ENCODE results near the gene PHF8. TPM values are rescaled to one million over a fixed set of nuclear protein-coding genes. Genes with fewer than 3 reads are reported as not detected.
A peak's percentile ranks its signal among the peaks of the same experiment; 100 is the strongest.

Gene PHF8
- total and polyA plus RNA-seq, 9 of the 15 experiments (the other 6 are each of a cell fraction or from before 2014, with no cell fraction given) = 2.5 to 25.7 (median 12.1) TPM

DNA sequence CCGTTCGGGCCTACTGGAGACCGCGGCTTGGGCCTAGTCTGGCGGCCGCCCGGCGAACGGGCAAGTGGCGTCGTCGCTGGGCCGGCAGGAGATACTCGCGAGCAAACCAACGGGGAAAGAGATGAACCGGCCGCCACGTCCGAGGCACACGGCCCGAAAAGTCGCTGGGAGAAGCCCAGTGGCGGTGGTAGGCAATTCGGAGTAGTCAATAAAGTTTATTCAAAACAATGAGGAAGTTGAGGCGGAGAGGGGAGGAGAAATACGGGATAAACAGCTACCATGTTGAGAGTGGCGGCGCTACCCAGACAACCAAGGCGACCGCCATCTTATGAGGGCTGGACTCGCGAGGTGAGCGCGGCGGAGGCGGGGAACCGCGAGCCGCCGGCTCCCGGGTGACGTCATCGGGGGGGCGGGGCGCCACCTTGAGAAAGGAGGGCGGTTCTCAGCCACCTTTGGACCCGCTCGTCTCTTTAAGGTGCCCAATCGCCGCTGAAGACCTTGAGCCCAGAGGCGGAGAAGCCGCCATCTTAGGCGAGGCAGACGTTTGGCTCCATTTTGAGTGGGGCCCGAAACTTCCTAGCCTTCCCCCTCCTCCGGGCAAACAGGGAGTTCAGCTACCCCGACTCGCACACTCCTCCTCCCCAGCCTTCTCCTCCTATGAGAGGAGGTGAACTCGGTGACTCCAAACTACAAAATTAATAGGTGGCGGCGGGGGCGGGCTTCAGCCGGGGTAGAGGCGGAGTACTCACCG is at the start of gene PHF8 (continued):
- TF ChIP-seq TARDBP (IDR thresholded peaks at IDR 0.05) (no peak; the same call in 1 of the 2 replicates), PCBP2 (IDR thresholded peaks at IDR 0.05; ENCODE audit: low read depth, low read length, poor library complexity, severe bottlenecking) (no peak), ZEB2 (IDR thresholded peaks at IDR 0.05) (no peak), TEAD1 (CRISPR knock-in tag; IDR thresholded peaks at IDR 0.05) (peak; percentile 29 to 89; a peak in 3 of 4 replicates), FOXA3 (CRISPR knock-in tag; conservative IDR thresholded peaks at IDR 0.05 in 1 of 2, IDR thresholded peaks at IDR 0.05 in 1 of 2) (no peak), FOS (IDR thresholded peaks at IDR 0.05; ENCODE audit: extremely low read depth, insufficient read length) (no peak), TRIM28 (IDR thresholded peaks at IDR 0.05) (no peak)
- TF ChIP-seq, protein P1, sequence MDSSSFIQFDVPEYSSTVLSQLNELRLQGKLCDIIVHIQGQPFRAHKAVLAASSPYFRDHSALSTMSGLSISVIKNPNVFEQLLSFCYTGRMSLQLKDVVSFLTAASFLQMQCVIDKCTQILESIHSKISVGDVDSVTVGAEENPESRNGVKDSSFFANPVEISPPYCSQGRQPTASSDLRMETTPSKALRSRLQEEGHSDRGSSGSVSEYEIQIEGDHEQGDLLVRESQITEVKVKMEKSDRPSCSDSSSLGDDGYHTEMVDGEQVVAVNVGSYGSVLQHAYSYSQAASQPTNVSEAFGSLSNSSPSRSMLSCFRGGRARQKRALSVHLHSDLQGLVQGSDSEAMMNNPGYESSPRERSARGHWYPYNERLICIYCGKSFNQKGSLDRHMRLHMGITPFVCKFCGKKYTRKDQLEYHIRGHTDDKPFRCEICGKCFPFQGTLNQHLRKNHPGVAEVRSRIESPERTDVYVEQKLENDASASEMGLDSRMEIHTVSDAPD (CRISPR knock-in tag; IDR thresholded peaks at IDR 0.05) = no peak
- TF ChIP-seq, protein P2, sequence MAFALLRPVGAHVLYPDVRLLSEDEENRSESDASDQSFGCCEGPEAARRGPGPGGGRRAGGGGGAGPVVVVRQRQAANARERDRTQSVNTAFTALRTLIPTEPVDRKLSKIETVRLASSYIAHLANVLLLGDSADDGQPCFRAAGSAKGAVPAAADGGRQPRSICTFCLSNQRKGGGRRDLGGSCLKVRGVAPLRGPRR (CRISPR knock-in tag; IDR thresholded peaks at IDR 0.05) = no peak
- TF ChIP-seq, protein P3, sequence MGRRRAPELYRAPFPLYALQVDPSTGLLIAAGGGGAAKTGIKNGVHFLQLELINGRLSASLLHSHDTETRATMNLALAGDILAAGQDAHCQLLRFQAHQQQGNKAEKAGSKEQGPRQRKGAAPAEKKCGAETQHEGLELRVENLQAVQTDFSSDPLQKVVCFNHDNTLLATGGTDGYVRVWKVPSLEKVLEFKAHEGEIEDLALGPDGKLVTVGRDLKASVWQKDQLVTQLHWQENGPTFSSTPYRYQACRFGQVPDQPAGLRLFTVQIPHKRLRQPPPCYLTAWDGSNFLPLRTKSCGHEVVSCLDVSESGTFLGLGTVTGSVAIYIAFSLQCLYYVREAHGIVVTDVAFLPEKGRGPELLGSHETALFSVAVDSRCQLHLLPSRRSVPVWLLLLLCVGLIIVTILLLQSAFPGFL (CRISPR knock-in tag; IDR thresholded peaks at IDR 0.05) = no peak
- TF ChIP-seq, protein P4, sequence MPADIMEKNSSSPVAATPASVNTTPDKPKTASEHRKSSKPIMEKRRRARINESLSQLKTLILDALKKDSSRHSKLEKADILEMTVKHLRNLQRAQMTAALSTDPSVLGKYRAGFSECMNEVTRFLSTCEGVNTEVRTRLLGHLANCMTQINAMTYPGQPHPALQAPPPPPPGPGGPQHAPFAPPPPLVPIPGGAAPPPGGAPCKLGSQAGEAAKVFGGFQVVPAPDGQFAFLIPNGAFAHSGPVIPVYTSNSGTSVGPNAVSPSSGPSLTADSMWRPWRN (IDR thresholded peaks at IDR 0.05; ENCODE audit: low read depth) = no peak
- TF ChIP-seq, protein P5, sequence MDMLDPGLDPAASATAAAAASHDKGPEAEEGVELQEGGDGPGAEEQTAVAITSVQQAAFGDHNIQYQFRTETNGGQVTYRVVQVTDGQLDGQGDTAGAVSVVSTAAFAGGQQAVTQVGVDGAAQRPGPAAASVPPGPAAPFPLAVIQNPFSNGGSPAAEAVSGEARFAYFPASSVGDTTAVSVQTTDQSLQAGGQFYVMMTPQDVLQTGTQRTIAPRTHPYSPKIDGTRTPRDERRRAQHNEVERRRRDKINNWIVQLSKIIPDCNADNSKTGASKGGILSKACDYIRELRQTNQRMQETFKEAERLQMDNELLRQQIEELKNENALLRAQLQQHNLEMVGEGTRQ (CRISPR knock-in tag; IDR thresholded peaks at IDR 0.05) = no peak
- TF ChIP-seq, protein P6, sequence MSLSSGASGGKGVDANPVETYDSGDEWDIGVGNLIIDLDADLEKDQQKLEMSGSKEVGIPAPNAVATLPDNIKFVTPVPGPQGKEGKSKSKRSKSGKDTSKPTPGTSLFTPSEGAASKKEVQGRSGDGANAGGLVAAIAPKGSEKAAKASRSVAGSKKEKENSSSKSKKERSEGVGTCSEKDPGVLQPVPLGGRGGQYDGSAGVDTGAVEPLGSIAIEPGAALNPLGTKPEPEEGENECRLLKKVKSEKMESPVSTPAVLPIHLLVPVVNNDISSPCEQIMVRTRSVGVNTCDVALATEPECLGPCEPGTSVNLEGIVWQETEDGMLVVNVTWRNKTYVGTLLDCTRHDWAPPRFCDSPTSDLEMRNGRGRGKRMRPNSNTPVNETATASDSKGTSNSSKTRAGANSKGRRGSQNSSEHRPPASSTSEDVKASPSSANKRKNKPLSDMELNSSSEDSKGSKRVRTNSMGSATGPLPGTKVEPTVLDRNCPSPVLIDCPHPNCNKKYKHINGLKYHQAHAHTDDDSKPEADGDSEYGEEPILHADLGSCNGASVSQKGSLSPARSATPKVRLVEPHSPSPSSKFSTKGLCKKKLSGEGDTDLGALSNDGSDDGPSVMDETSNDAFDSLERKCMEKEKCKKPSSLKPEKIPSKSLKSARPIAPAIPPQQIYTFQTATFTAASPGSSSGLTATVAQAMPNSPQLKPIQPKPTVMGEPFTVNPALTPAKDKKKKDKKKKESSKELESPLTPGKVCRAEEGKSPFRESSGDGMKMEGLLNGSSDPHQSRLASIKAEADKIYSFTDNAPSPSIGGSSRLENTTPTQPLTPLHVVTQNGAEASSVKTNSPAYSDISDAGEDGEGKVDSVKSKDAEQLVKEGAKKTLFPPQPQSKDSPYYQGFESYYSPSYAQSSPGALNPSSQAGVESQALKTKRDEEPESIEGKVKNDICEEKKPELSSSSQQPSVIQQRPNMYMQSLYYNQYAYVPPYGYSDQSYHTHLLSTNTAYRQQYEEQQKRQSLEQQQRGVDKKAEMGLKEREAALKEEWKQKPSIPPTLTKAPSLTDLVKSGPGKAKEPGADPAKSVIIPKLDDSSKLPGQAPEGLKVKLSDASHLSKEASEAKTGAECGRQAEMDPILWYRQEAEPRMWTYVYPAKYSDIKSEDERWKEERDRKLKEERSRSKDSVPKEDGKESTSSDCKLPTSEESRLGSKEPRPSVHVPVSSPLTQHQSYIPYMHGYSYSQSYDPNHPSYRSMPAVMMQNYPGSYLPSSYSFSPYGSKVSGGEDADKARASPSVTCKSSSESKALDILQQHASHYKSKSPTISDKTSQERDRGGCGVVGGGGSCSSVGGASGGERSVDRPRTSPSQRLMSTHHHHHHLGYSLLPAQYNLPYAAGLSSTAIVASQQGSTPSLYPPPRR (CRISPR knock-in tag; IDR thresholded peaks at IDR 0.05; ENCODE audit: borderline replicate concordance) = no peak
- TF ChIP-seq, protein P7, sequence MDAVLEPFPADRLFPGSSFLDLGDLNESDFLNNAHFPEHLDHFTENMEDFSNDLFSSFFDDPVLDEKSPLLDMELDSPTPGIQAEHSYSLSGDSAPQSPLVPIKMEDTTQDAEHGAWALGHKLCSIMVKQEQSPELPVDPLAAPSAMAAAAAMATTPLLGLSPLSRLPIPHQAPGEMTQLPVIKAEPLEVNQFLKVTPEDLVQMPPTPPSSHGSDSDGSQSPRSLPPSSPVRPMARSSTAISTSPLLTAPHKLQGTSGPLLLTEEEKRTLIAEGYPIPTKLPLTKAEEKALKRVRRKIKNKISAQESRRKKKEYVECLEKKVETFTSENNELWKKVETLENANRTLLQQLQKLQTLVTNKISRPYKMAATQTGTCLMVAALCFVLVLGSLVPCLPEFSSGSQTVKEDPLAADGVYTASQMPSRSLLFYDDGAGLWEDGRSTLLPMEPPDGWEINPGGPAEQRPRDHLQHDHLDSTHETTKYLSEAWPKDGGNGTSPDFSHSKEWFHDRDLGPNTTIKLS (IDR thresholded peaks at IDR 0.05; ENCODE audit: borderline replicate concordance, low read depth) = peak; percentile 39; the same call in 1 of the 2 replicates

Measured in K562 (cell line).